Activated CD8-positive, alpha-beta T cell treated with anti-CD3 and anti-CD28 coated beads, Interleukin-2, amount 10 ng/mL, durations not matched to agents 7 days and 5 days (primary cell): ENCODE measurements around the gene GLCCI1. TPM values are rescaled to one million over a fixed set of nuclear protein-coding genes. Genes with fewer than 3 reads are reported as not detected.
A peak's percentile ranks its signal among the peaks of the same experiment; 100 is the strongest.

Experiments used
- ATAC-seq: fragments of 150-1000 bp; cut with Tn5 transposase; one replicate; pipeline ENCODE4 v1.10.0; 2021; ENCODE audit warnings: moderate library complexity
- CTCF ChIA-PET: fragments of 350-600 bp; sonication (Branson Sonifier 250); formaldehyde crosslinking; loops from one replicate; lab custom pipeline; 2021; ENCODE audit warnings: antibody characterized with exemption; lab: Charles Lee
- POLR2A ChIA-PET: fragments of 350-600 bp; sonication (Branson Sonifier 250); formaldehyde crosslinking; loops from one replicate; lab custom pipeline; 2021; ENCODE audit warnings: antibody characterized with exemption; lab: Charles Lee
- DNase-seq: peaks from one replicate; pipeline ENCODE4 v3.0.0-alpha.2; 2020
- H3K27ac Mint-ChIP-seq: one replicate; pipeline ENCODE4 v1.8.0; 2021; ENCODE audit warnings: mild to moderate bottlenecking, mixed read lengths
- H3K27me3 Mint-ChIP-seq: one replicate; pipeline ENCODE4 v1.8.0; 2021; ENCODE audit warnings: low read depth, mixed read lengths
- H3K36me3 Mint-ChIP-seq: one replicate; pipeline ENCODE4 v1.8.0; 2021; ENCODE audit warnings: low read depth, mixed read lengths
- H3K4me1 Mint-ChIP-seq: one replicate; pipeline ENCODE4 v1.8.0; 2021; ENCODE audit warnings: low read depth, mixed read lengths
- H3K4me3 Mint-ChIP-seq: one replicate; pipeline ENCODE4 v1.8.0; 2021; ENCODE audit warnings: mild to moderate bottlenecking, mixed read lengths
- H3K9me3 Mint-ChIP-seq: one replicate; pipeline ENCODE4 v1.8.0; 2022; ENCODE audit warnings: mixed read lengths; ENCODE audit not compliant: insufficient read depth
- total RNA-seq, 2 experiments: library from RNA; stranded (reverse); gene quantifications; one replicate each; pipeline ENCODE4 v1.2.3, GENCODE V29; 2021

Gene GLCCI1
- 10 to 100 TPM; 17.5 to 17.7 TPM for total RNA-seq

DNA sequence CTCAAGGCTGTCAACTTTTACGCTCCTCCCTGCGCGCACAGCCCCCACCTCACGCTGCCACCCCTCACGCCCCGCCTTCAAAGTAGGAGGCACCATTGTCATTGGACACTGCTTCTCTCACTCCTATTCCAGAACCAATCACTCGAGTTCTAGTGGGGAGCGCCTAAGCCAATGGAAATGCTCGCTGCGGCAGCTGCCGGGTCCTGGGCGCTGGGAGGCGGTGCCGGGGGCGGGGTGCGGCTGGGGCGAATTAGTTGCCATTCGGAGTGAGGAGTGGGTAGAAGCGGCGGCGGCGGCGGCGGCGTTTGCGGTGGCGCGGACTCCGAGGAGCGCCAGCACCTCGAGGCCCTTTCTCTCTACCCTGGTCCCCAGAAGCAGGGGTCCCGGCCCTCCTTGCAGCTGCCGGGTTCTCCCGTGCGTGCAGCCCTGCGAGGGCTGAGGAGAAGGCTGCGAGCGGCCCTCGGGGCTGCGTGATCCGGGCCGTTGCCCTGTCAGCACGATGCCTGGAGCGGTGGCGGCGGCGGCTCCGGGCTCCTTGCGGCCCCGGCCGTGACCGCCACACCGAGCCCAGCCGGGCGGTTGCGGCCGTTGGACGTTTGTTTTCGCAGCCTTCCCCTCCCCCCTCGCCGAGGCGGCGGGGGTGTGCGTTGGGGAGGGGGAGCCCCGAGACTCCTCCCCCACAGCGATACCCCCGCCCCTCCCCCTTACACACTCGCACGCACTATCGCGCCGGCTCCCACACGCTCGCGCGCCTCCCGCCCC is at the start of gene GLCCI1:
Gene GLCCI1 (plus strand): TSS at position 253 of the 762 bp plus-strand sequence. CDS start 555 bp downstream, outside the sequence.
- Mint-ChIP-seq H3K9me3 (no peaks in the 10 kb centered on the region), H3K4me1 (peaks cover 19% of the 10 kb centered on the region), H3K36me3 (no peaks in the 10 kb centered on the region), H3K27me3 (no peaks in the 10 kb centered on the region), H3K4me3 (peak within 1 kb of the TSS; percentile 79), H3K27ac (peak within 1 kb of the TSS; percentile 85)
- DNase-seq (peak; percentile 97), ATAC-seq (peak; percentile 95)
- CTCF ChIA-PET, result interaction anchor here (0.8 to 8.7 kb wide), 13 partner anchors 11 to 288 kb away, joined by 3 to 57 read pairs (median 6); no protein-coding TSS in a partner anchor
- POLR2A ChIA-PET, result interaction anchor here (0.7 to 3.5 kb wide), 18 partner anchors 8 to 329 kb away, joined by 3 to 24 read pairs (median 4); partner anchors contain the start of gene UMAD1

DNA sequence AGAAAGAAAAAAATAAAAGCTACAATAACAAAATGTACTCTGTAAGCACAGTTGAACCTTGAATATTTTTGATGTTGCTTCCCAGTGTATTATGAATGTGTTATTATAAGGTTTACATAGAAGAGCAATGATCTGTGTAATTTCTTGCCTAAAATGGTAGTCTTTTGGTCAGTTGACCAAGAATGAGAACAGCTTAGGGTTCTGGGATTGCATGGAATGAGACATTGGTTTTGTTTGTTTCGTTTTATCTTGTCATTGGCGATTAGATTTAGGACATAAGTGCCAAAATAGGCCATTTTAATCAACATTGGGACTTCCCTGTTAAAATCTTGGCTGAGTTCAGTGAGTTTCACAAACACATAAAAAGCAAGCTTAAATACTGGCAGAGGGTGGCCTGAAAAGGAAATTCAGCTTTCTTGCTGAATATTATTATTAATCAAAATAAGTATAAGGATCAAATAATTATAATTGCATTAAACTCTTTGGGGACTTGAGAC is 49.1 kb upstream of the GLCCI1 start:
- H3K27me3 Mint-ChIP-seq, result no peaks in the 10 kb centered on the region
- peaks cover 19% of the 10 kb centered on the region for H3K4me1 Mint-ChIP-seq
- no peaks in the 10 kb centered on the region for H3K9me3 Mint-ChIP-seq
- CTCF ChIA-PET, result interaction anchor here (0.8 to 2.3 kb wide), 7 partner anchors 8 to 297 kb away, joined by 3 to 7 read pairs (median 4); no protein-coding TSS in a partner anchor
- POLR2A ChIA-PET, result interaction anchor here (1.1 kb wide), 1 partner anchor 47 kb away, joined by 3 read pairs; no protein-coding TSS in a partner anchor
- DNase-seq (no peak), ATAC-seq (no peak)
- H3K4me3 Mint-ChIP-seq, result no peak overlapping the region
- no peaks in the 10 kb centered on the region for H3K36me3 Mint-ChIP-seq
- H3K27ac Mint-ChIP-seq, result no peak overlapping the region

DNA sequence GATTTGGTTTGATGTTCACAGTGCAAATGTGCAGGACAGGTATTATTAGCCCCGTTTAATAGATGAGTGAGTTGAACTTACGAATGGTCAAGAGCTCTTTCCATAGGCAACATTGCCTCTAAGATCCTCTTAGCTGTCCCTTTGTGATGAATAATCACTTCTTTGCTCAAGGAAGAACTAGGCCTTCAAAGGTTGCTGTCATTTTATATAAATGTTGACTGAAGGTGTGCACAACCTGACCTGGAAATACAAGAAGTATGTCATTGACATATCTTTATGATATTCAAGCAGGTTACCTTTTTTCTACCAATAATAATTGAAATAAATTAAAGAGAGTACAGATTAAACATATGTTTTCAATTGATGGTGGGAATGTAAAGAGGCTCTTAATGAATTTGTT is 48.5 kb upstream of the GLCCI1 start:
- no peaks in the 10 kb centered on the region for H3K36me3 Mint-ChIP-seq
- ATAC-seq (no peak), DNase-seq (no peak)
- no peak overlapping the region for H3K4me3 Mint-ChIP-seq
- POLR2A ChIA-PET, result interaction anchor here (1.0 kb wide), 1 partner anchor 50 kb away, joined by 3 read pairs; no protein-coding TSS in a partner anchor
- H3K27me3 Mint-ChIP-seq, result no peaks in the 10 kb centered on the region
- CTCF ChIA-PET, result interaction anchor here (0.8 to 2.3 kb wide), 6 partner anchors 8 to 239 kb away, joined by 3 to 7 read pairs (median 5); no protein-coding TSS in a partner anchor
- peaks cover 21% of the 10 kb centered on the region for H3K4me1 Mint-ChIP-seq
- H3K9me3 Mint-ChIP-seq, result no peaks in the 10 kb centered on the region
- H3K27ac Mint-ChIP-seq, result no peak overlapping the region

DNA sequence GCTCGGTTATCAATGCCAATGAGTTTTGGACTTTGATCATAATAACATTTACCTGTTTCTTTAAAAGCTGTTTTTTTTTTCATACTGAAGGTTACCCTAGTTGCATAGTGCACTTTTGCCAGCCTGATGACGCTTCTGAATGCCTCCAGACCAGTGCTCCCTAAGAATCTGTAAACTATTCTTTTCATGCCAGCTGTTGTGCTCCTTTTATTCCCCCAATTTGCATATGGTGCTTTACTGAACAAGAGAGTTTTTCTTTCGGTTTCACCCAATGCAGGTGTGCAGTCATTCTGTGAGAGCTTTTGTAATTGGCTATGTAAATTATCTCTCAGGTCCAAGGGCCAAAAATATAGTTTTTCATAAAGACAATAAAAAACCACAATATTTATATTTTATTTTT is 48.1 kb upstream of the GLCCI1 start:
- H3K27me3 Mint-ChIP-seq, result no peaks in the 10 kb centered on the region
- H3K4me1 Mint-ChIP-seq, result peaks cover 21% of the 10 kb centered on the region
- no peaks in the 10 kb centered on the region for H3K9me3 Mint-ChIP-seq
- no peak overlapping the region for H3K27ac Mint-ChIP-seq
- ATAC-seq, result no peak
- DNase-seq, result peak; percentile 27
- H3K4me3 Mint-ChIP-seq, result no peak overlapping the region
- POLR2A ChIA-PET, result interaction anchor here (1.0 kb wide), 1 partner anchor 50 kb away, joined by 3 read pairs; no protein-coding TSS in a partner anchor
- no peaks in the 10 kb centered on the region for H3K36me3 Mint-ChIP-seq
- CTCF ChIA-PET, result interaction anchor here (1.0 to 1.5 kb wide), 3 partner anchors 9 to 34 kb away, joined by 3 to 6 read pairs (median 4); no protein-coding TSS in a partner anchor

DNA sequence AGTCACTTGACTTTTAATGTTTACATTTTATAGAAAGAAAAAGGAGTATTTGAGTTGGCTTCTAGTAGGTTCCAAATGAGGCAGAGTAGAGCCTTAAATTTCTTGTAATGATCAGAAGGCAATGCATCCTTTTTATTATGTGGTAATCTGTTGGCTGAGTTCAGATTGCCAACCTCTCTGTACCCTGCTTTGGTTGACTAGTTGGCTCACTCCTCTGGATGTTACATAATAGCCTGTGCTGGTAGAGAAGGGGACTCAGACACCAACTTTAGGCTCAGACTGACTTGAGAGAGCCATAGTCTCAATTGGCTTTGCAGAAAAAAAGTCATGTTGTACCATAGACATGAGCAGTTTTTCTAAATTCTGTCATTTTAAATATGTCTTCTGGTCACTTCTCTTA is 46.8 kb upstream of the GLCCI1 start:
- POLR2A ChIA-PET, result no interaction called here
- no peaks in the 10 kb centered on the region for H3K36me3 Mint-ChIP-seq
- H3K27ac Mint-ChIP-seq, result no peak overlapping the region
- ATAC-seq (no peak), DNase-seq (no peak)
- no peaks in the 10 kb centered on the region for H3K27me3 Mint-ChIP-seq
- CTCF ChIA-PET, result no interaction called here
- H3K4me1 Mint-ChIP-seq, result peaks cover 21% of the 10 kb centered on the region
- no peak overlapping the region for H3K4me3 Mint-ChIP-seq
- H3K9me3 Mint-ChIP-seq, result no peaks in the 10 kb centered on the region

DNA sequence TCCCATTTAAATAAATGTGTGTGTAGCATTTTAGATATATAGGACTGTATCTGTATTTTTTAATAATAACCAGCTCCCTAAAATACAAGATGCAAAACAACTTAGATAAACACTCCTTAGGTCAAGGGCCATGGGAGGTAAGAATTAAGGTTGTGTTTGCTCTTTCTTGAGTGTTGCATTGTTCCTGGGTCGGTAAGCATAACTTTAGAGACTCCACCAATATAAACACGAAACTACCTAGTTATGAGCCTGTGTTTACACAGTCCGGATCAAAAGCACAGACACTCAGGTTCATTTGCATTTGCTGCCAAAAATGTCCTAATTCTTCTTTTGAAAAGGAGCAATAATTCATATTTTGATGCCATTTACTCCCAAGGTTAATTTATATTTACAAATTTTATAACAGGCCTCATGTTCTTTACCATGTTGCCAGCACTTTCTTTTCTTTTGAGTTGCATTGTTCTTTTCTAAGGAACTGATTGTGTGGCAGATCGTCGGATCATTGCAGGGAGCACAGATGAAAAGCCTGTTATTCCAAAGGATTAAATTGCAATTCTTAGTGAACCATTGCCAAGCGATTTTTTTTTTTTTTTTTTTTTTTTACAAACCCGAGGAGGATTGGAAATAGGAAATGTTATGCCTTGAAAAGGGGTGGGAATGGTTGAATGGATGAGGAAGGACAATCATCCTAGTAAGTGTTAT is 45.8 kb upstream of the GLCCI1 start:
- H3K4me3 Mint-ChIP-seq, result no peak overlapping the region
- H3K9me3 Mint-ChIP-seq, result no peaks in the 10 kb centered on the region
- POLR2A ChIA-PET, result no interaction called here
- no peak for DNase-seq
- CTCF ChIA-PET, result interaction anchor here (0.6 kb wide), 1 partner anchor 211 kb away, joined by 4 read pairs; no protein-coding TSS in a partner anchor
- H3K27me3 Mint-ChIP-seq, result no peaks in the 10 kb centered on the region
- ATAC-seq, result no peak
- H3K36me3 Mint-ChIP-seq, result no peaks in the 10 kb centered on the region
- H3K4me1 Mint-ChIP-seq, result peaks cover 21% of the 10 kb centered on the region
- no peak overlapping the region for H3K27ac Mint-ChIP-seq

DNA sequence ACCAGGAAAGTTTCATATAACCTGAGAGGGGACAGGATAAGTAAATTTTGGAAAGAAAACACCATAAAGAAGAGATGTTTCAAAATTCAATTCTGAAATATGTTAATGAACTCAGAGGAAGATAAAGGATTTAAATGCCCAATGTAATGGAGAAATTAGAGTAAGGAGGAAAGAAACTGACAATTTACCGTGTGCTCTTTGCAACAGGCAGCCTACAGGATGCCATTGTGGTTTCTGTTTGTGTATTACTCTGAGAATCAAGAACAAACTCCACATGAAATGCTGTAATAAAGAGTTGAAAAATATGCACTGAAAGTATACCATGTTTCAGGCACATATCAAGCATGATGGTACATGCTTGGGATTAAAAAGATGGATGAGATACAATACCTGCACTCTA is 44.8 kb upstream of the GLCCI1 start:
- CTCF ChIA-PET, result no interaction called here
- H3K27ac Mint-ChIP-seq, result no peak overlapping the region

DNA sequence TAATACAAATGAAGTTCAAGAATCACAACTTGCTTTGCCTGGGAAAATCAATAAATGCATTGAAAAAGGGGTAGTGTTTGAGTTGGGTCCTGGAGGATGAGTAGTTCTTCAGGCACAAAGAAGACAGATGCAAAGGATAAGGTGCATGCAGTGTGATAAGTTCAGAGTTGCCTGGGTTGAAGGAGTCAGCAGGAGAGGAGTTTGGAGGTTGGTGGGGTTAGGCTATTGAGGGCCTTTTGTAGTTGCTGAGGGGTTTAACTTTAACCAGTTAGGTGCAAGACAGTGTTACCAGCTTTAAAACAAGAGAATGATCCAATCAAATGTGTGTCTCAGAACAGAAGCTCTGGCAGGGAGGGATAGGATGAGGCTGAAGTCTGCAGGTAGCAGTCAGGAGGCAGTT is 44.3 kb upstream of the GLCCI1 start:
- DNase-seq (no peak), ATAC-seq (no peak)
- ChIA-PET CTCF (no interaction called here), POLR2A (no interaction called here)
- H3K4me3 Mint-ChIP-seq, result no peak overlapping the region
- H3K4me1 Mint-ChIP-seq, result peaks cover 21% of the 10 kb centered on the region
- H3K27me3 Mint-ChIP-seq, result no peaks in the 10 kb centered on the region
- no peaks in the 10 kb centered on the region for H3K9me3 Mint-ChIP-seq
- H3K36me3 Mint-ChIP-seq, result no peaks in the 10 kb centered on the region
- peak overlapping the region; percentile 13 for H3K27ac Mint-ChIP-seq

More for the DNA sequence above, 44.8 kb upstream of the GLCCI1 start:
- DNase-seq (no peak), ATAC-seq (no peak)
- POLR2A ChIA-PET, result no interaction called here
- Mint-ChIP-seq H3K27me3 (no peaks in the 10 kb centered on the region), H3K4me1 (peaks cover 21% of the 10 kb centered on the region), H3K4me3 (no peak overlapping the region), H3K9me3 (no peaks in the 10 kb centered on the region), H3K36me3 (no peaks in the 10 kb centered on the region)

DNA sequence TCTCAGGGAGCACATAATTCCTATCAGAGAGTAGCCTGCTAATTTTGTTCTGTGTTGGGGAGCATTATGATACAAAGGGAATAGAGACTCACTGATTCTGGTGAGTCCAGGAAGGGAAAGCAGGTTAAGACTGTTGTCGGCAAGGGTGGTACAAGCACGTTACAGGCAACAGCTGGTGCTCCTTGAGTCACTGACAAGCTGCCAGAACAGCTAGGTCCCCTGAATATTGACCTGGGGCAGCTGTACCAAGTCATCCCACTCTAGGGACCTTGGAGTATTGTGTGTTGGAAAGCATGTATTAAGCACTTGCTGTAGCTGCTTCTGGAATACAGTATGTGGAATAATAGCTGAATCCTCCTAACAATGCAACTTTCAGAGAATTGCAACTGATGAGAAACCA is 37.0 kb upstream of the GLCCI1 start:
- CTCF ChIA-PET, result interaction anchor here (1.2 kb wide), 1 partner anchor 13 kb away, joined by 7 read pairs; no protein-coding TSS in a partner anchor
- DNase-seq, result no peak
- H3K27ac Mint-ChIP-seq, result no peak overlapping the region
- H3K27me3 Mint-ChIP-seq, result no peaks in the 10 kb centered on the region
- H3K9me3 Mint-ChIP-seq, result no peaks in the 10 kb centered on the region
- no peak for ATAC-seq
- POLR2A ChIA-PET, result no interaction called here
- no peaks in the 10 kb centered on the region for H3K36me3 Mint-ChIP-seq
- no peak overlapping the region for H3K4me3 Mint-ChIP-seq
- H3K4me1 Mint-ChIP-seq, result peaks cover 15% of the 10 kb centered on the region

DNA sequence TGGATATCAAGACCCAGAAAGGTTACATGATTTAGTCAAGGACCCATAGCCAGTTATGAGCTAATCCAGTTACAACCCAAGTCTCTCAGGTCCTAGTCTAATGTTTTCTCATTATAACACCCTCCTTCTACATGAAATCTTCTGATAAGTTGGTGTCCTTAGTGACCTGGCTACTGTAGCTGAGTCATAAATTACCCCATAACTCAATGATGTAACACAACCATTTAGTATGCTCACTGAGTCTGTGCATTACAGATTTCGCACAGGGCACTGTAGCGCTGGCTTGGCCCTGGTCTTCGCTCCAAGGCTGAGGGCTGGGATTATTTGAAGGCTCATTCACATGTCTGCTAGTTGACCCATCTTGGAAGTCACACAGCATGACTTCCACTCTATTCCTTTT is 36.0 kb upstream of the GLCCI1 start:
- POLR2A ChIA-PET, result no interaction called here
- Mint-ChIP-seq H3K4me3 (no peak overlapping the region), H3K4me1 (peaks cover 15% of the 10 kb centered on the region), H3K9me3 (no peaks in the 10 kb centered on the region), H3K27me3 (no peaks in the 10 kb centered on the region), H3K36me3 (no peaks in the 10 kb centered on the region), H3K27ac (no peak overlapping the region)
- DNase-seq (no peak), ATAC-seq (no peak)
- CTCF ChIA-PET, result interaction anchor here (1.2 kb wide), 1 partner anchor 12 kb away, joined by 7 read pairs; no protein-coding TSS in a partner anchor

DNA sequence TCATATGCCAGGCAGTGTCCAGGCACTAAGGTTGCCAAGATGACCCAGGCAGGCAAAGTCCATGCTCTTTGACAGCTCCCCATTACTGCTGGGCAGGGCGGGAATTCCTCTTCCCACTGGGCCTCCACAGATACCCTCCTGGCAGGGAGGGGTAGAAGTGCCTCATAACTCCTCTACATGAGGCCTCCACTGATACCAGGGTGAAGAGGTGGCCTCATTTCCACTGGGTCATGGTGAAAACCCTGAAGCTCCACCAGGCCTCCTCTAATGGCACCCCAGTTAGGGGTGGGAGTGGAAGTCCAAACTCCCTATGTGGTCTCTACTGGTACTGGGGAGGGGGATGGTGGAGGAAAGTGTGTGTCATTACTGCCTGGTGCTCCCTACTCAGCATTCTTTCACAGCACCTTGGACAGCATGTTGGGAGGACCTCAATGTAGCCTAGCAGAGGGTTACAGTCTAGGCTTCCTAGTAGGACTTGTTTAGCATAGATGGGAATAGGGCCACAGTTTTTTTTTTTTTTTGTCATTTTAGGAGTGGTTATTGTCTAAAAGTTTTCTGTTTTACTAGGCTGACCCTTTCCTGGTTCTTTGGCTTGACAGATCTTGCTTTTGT is 34.6 kb upstream of the GLCCI1 start:
- Mint-ChIP-seq H3K27ac (no peak overlapping the region), H3K4me3 (no peak overlapping the region), H3K27me3 (peaks cover 1% of the 10 kb centered on the region), H3K36me3 (no peaks in the 10 kb centered on the region), H3K9me3 (no peaks in the 10 kb centered on the region), H3K4me1 (peaks cover 20% of the 10 kb centered on the region)
- CTCF ChIA-PET, result no interaction called here
- POLR2A ChIA-PET, result interaction anchor here (1.2 kb wide), 1 partner anchor 10 kb away, joined by 3 read pairs; no protein-coding TSS in a partner anchor
- peak; percentile 44 for ATAC-seq
- no peak for DNase-seq
